GM13977 (cell line): Measurements from ENCODE around the gene R3HDM4.

Experiments used
- DNase-seq: peaks from one replicate; pipeline ENCODE4 v3.0.0; 2012; ENCODE audit warnings: low spot score
- CTCF ChIP-seq: IDR thresholded peaks from 2 replicates; pipeline ENCODE4 v1.5.1; 2012; ENCODE audit warnings: mild to moderate bottlenecking, control low read depth; ENCODE audit not compliant: insufficient read depth; ENCODE audit errors: extremely low read depth, missing control alignments
- in situ Hi-C: fragments of 300-500 bp; cut with MboI; formaldehyde crosslinking; loops from one replicate; pipeline ENCODE4 v1.12.0; 2022; ENCODE audit warnings: low sequenced_read_pairs, low pct_unique_long_range_greater_than_20kb, mixed read lengths, inconsistent platforms; ENCODE audit not compliant: unreplicated experiment

The R3HDM4 gene

GRCh38 chr19:956766-957440 is 43.9 kb upstream of the R3HDM4 start:
- TF ChIP-seq CTCF, result no peak
- no peak for DNase-seq
- in situ Hi-C loops, result no loop called here

GRCh38 chr19:955803-956765 is 43.1 kb upstream of the R3HDM4 start:
- in situ Hi-C loops, result no loop called here
- TF ChIP-seq CTCF, result no peak
- no peak for DNase-seq

GRCh38 chr19:954672-955494 is 41.9 kb upstream of the R3HDM4 start:
- in situ Hi-C loops, result no loop called here
- peak; percentile 93 for DNase-seq
- no peak for TF ChIP-seq CTCF

GRCh38 chr19:954272-954671 is 41.3 kb upstream of the R3HDM4 start:
- no peak for DNase-seq
- in situ Hi-C loops, result no loop called here
- no peak for TF ChIP-seq CTCF

GRCh38 chr19:953445-954271 is 40.6 kb upstream of the R3HDM4 start:
- TF ChIP-seq CTCF, result no peak
- in situ Hi-C loops, result no loop called here
- no peak for DNase-seq
